Neural progenitor cell (in vitro differentiated cells): Measurements from ENCODE around the gene GP1BA. TPM values are rescaled to one million over a fixed set of nuclear protein-coding genes. Genes with fewer than 3 reads are reported as not detected.
"Not testable (repeated sequence)": the region's sequence is repeated elsewhere in the genome, so short reads cannot be mapped to it uniquely, and the experiment has no call there.

ENCODE experiments used
- DNase-seq: peaks from one replicate; pipeline ENCODE4 v3.0.0-alpha.2; 2016; ENCODE audit warnings: low spot score
- H2AFZ ChIP-seq: fragments of 200-600 bp; sonication (generic); replicated peaks from 2 replicates; pipeline ENCODE4 v1.6.1; 2016; ENCODE audit warnings: antibody characterized with exemption
- H3F3A ChIP-seq: fragments of 200-600 bp; sonication (generic); 2 replicates; pipeline ENCODE4 v1.6.1; 2016; ENCODE audit warnings: antibody characterized with exemption, low read depth
- H3K27ac ChIP-seq: fragments of 200-600 bp; sonication (generic); 2 replicates; pipeline ENCODE4 v1.5.1; 2016; ENCODE audit warnings: mild to moderate bottlenecking
- H3K27me3 ChIP-seq: fragments of 200-600 bp; sonication (generic); 2 replicates; pipeline ENCODE4 v1.6.1; 2016; ENCODE audit warnings: mild to moderate bottlenecking, moderate library complexity
- H3K36me3 ChIP-seq: fragments of 200-600 bp; sonication (generic); 2 replicates; pipeline ENCODE4 v1.5.1; 2016
- H3K4me1 ChIP-seq: fragments of 200-600 bp; sonication (generic); 2 replicates; pipeline ENCODE4 v1.6.1; 2016; ENCODE audit warnings: mixed run types
- H3K4me2 ChIP-seq: fragments of 200-600 bp; sonication (generic); 2 replicates; pipeline ENCODE4 v1.6.1; 2016
- H3K4me3 ChIP-seq: fragments of 200-600 bp; sonication (generic); 2 replicates; pipeline ENCODE4 v1.5.1; 2016
- H3K79me2 ChIP-seq: fragments of 200-600 bp; sonication (generic); 2 replicates; pipeline ENCODE4 v1.6.1; 2016; ENCODE audit warnings: low read depth
- H3K9ac ChIP-seq: fragments of 200-600 bp; sonication (generic); 2 replicates; pipeline ENCODE4 v1.6.1; 2016
- H3K9me3 ChIP-seq: fragments of 200-600 bp; sonication (generic); 2 replicates; pipeline ENCODE4 v1.5.1; 2016; ENCODE audit warnings: low read depth
- H4K20me1 ChIP-seq: fragments of 200-600 bp; sonication (generic); 2 replicates; pipeline ENCODE4 v1.6.1; 2016; ENCODE audit warnings: low read depth
- H3K27ac Mint-ChIP-seq: 3 replicates; pipeline ENCODE4 v1.8.0; 2021; ENCODE audit warnings: mixed read lengths
- H3K27me3 Mint-ChIP-seq: 2 replicates; pipeline ENCODE4 v1.8.0; 2022; ENCODE audit warnings: low read depth, mild to moderate bottlenecking, inconsistent platforms, moderate library complexity, mixed read lengths; ENCODE audit not compliant: insufficient read depth
- H3K36me3 Mint-ChIP-seq: 3 replicates; pipeline ENCODE4 v1.8.0; 2021; ENCODE audit warnings: mixed read lengths
- H3K4me1 Mint-ChIP-seq: 3 replicates; pipeline ENCODE4 v1.8.0; 2021; ENCODE audit warnings: mixed read lengths
- H3K4me3 Mint-ChIP-seq: 3 replicates; pipeline ENCODE4 v1.8.0; 2021; ENCODE audit warnings: mild to moderate bottlenecking, moderate library complexity, mixed read lengths
- H3K9me3 Mint-ChIP-seq: 3 replicates; pipeline ENCODE4 v1.8.0; 2020; ENCODE audit warnings: mixed read lengths
- EZH2 ChIP-seq: fragments of 200-600 bp; sonication (generic); IDR thresholded peaks from 2 replicates; pipeline ENCODE4 v1.6.1; 2017; ENCODE audit warnings: antibody characterized with exemption, mild to moderate bottlenecking, moderate library complexity
- EZH2phosphoT487 ChIP-seq: fragments of 200-600 bp; sonication (generic); IDR thresholded peaks from 2 replicates; pipeline ENCODE4 v1.6.1; 2017; ENCODE audit warnings: antibody characterized with exemption
- total RNA-seq: library from RNA; depleted of rRNA; stranded (reverse); fragments of >200 nt; gene quantifications from 2 replicates; pipeline ENCODE4 v1.2.3, GENCODE V29; 2015; ENCODE audit warnings: low replicate concordance
- TF ChIP-seq, protein P1 (sequence below): fragments of 200-600 bp; sonication (generic); IDR thresholded peaks from 2 replicates; pipeline ENCODE4 v1.5.1; 2017; ENCODE audit warnings: antibody characterized with exemption, mild to moderate bottlenecking

GP1BA gene
- total RNA-seq, 1 donor from 2014 or later: not detected

DNA sequence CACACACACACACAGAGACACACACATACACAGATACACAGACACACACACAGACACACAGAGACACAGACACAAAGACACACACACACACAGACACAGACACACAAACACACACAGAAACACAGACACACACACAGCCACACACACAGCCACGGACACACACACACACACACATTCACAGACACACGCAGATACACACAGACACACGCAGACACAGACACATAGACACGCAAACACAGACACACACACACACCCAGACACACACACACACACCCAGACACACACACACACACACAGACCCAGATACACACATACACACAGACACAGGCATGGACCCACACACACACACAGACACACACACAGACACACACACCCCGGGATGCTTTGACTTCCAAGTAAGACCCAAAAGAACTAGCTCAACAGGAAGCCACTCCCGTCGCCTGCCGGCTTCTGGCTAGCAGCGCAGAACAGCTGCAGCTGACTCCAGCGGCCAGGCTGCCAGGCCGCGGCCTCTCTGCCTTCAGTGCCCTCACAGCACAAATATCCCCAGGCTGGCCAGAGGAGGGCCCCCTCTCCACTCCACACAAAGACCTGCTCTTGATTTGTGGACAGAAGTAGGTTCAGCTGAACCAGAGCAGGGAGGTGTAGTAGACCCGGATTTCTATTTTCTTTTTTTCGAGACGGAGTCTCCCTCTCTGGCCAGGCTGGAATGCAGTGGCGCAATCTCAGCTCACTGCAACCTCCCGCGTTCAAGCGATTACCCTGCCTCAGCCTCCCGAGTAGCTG is 23.2 kb upstream of the GP1BA start:
- Mint-ChIP-seq H3K36me3 (no peaks in the 10 kb centered on the region), H3K27me3 (peaks cover 7% of the 10 kb centered on the region), H3K27ac (no peak overlapping the region), H3K4me3 (no peak overlapping the region), H3K4me1 (peaks cover 12% of the 10 kb centered on the region), H3K9me3 (no peaks in the 10 kb centered on the region)
- Histone ChIP-seq H3K4me3 (no peak overlapping the region), H3K9me3 (no peaks in the 10 kb centered on the region), H3K4me2 (no peak overlapping the region), H3F3A (peaks cover 15% of the 10 kb centered on the region), H3K27ac (no peak overlapping the region), H3K79me2 (no peaks in the 10 kb centered on the region), H4K20me1 (no peaks in the 10 kb centered on the region), H3K9ac (no peak overlapping the region), H3K4me1 (peaks cover 6% of the 10 kb centered on the region), H2AFZ (peak overlapping the region; percentile 65), H3K36me3 (no peaks in the 10 kb centered on the region), H3K27me3 (peaks cover 20% of the 10 kb centered on the region)
- DNase-seq: peak; percentile 93
- TF ChIP-seq EZH2 (peak; percentile 26), EZH2phosphoT487 (no peak)
- TF ChIP-seq, protein P1, sequence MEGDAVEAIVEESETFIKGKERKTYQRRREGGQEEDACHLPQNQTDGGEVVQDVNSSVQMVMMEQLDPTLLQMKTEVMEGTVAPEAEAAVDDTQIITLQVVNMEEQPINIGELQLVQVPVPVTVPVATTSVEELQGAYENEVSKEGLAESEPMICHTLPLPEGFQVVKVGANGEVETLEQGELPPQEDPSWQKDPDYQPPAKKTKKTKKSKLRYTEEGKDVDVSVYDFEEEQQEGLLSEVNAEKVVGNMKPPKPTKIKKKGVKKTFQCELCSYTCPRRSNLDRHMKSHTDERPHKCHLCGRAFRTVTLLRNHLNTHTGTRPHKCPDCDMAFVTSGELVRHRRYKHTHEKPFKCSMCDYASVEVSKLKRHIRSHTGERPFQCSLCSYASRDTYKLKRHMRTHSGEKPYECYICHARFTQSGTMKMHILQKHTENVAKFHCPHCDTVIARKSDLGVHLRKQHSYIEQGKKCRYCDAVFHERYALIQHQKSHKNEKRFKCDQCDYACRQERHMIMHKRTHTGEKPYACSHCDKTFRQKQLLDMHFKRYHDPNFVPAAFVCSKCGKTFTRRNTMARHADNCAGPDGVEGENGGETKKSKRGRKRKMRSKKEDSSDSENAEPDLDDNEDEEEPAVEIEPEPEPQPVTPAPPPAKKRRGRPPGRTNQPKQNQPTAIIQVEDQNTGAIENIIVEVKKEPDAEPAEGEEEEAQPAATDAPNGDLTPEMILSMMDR: peak; percentile 83

DNA sequence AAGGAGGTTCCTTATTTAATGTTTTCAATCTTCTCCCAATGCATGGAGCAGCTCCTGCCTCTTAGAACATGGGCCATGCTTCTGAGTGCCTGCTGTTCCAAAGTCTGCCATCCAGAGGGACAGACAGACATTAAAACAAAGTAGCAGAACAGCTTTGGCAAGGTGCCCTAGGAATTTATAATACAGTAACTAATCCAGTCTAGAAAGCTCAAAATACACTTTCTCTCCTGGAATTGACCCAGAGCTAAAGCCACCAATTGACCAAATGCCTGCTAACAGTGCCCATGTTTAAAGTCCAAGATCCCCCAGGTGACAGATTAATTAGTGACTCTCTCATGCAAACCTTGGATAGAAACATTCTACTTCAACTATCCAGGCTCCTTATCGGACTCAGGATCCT is 18.1 kb upstream of the GP1BA start:
- no peak for DNase-seq
- Mint-ChIP-seq H3K27me3 (peaks cover 3% of the 10 kb centered on the region), H3K4me1 (peaks cover 8% of the 10 kb centered on the region), H3K9me3 (no peaks in the 10 kb centered on the region), H3K4me3 (no peak overlapping the region), H3K27ac (no peak overlapping the region), H3K36me3 (no peaks in the 10 kb centered on the region)
- Histone ChIP-seq H3K4me3 (no peak overlapping the region), H2AFZ (no peak overlapping the region), H4K20me1 (no peaks in the 10 kb centered on the region), H3K27ac (no peak overlapping the region), H3K27me3 (no peaks in the 10 kb centered on the region), H3K9me3 (no peaks in the 10 kb centered on the region), H3K9ac (no peak overlapping the region), H3K79me2 (no peaks in the 10 kb centered on the region), H3K4me1 (no peaks in the 10 kb centered on the region), H3F3A (peaks cover 8% of the 10 kb centered on the region), H3K36me3 (no peaks in the 10 kb centered on the region), H3K4me2 (no peak overlapping the region)
- TF ChIP-seq, protein P1: no peak
- TF ChIP-seq EZH2phosphoT487 (no peak), EZH2 (no peak)

DNA sequence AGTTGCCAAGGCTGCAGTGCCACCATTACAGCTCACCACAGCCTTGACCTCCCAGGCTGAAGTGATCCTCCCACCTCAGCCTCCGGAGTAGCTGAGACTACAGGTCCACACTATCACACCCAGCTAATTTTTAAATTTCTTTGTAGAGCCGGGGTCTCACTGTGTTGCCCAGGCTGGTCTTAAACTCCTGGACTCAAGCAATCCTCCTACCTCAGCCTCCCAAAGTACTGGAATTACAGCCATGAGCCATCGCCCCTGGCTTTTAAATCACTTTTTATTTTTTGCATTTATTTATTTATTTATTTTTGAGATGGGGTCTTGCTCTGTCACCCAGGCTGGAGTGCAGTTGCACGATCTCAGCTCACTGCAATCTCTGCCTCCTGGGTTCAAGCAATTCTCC is 17.5 kb upstream of the GP1BA start:
- DNase-seq, H3K4me3 ChIP-seq, H3K27me3 ChIP-seq, H3K79me2 ChIP-seq, H3K4me3 Mint-ChIP-seq, H4K20me1 ChIP-seq, H3K4me1 ChIP-seq, H3K4me2 ChIP-seq, H3K9ac ChIP-seq, H3K27me3 Mint-ChIP-seq, H2AFZ ChIP-seq, H3K27ac Mint-ChIP-seq, H3K36me3 ChIP-seq, H3K27ac ChIP-seq, H3K9me3 Mint-ChIP-seq, H3K4me1 Mint-ChIP-seq, H3K36me3 Mint-ChIP-seq, H3K9me3 ChIP-seq, H3F3A ChIP-seq: not testable (repeated sequence)

DNA sequence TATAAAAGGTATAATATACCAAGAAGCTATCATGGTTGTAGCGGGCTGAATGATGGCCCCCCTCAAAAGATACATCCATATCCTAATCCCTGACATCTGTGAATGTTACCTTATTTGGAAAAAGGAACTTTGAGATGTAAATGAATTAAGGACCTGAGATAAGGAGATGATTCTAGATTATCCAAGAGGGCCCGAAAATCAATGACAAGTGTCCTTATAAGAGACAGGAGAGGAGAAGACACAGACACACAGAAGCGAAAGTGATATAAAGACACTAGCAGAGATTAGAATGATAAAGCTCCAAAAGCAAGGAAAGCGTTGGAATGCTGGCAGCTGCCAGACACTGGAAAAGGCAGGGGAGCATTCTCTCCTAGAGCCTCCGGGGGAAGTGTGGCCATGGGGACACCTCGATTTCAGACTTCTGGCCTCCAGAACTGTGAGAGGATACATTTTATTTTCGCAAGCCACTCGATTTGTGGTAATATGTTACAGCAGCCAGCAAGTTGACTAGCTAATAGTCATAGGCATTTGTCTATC is 12.5 kb upstream of the GP1BA start:
- no peak overlapping the region for H3K27ac ChIP-seq
- H3K9me3 ChIP-seq: no peaks in the 10 kb centered on the region
- Mint-ChIP-seq H3K36me3 (no peaks in the 10 kb centered on the region), H3K4me3 (no peak overlapping the region), H3K27me3 (peaks cover 3% of the 10 kb centered on the region), H3K9me3 (no peaks in the 10 kb centered on the region), H3K27ac (peak overlapping the region; percentile 23), H3K4me1 (peaks cover 3% of the 10 kb centered on the region)
- peak overlapping the region; percentile 2 for H3K9ac ChIP-seq
- DNase-seq: peak; percentile 35
- no peaks in the 10 kb centered on the region for H3K79me2 ChIP-seq
- H3K4me2 ChIP-seq: no peak overlapping the region
- H3F3A ChIP-seq: no peaks in the 10 kb centered on the region
- no peaks in the 10 kb centered on the region for H4K20me1 ChIP-seq
- H3K36me3 ChIP-seq: no peaks in the 10 kb centered on the region
- peak overlapping the region; percentile 32 for H2AFZ ChIP-seq
- H3K4me3 ChIP-seq: no peak overlapping the region
- no peaks in the 10 kb centered on the region for H3K27me3 ChIP-seq
- H3K4me1 ChIP-seq: no peaks in the 10 kb centered on the region
- TF ChIP-seq EZH2phosphoT487: no peak
- TF ChIP-seq, protein P1: no peak
- TF ChIP-seq EZH2: no peak
